Transverse colon (tissue), 4 donors: ENCODE data around the gene FOXD2. TPM values are rescaled to one million over a fixed set of nuclear protein-coding genes. Genes with fewer than 3 reads are reported as not detected.
A peak's percentile ranks its signal among the peaks of the same experiment; 100 is the strongest.

Source experiments
- DNase-seq: peaks from one replicate; pipeline ENCODE4 v3.0.0-alpha.2; 2019
- H3K27ac ChIP-seq, 4 donors: fragments of 200-600 bp; sonication (generic); 2 replicates each; pipeline ENCODE4 v1.5.1; 2016 to 2018; ENCODE audit warnings: inconsistent platforms in 4 of 4
- H3K27me3 ChIP-seq: fragments of 200-600 bp; sonication (generic); 2 replicates; pipeline ENCODE4 v1.5.1; 2017; ENCODE audit warnings: inconsistent platforms
- H3K36me3 ChIP-seq, 4 donors: fragments of 200-600 bp; sonication (generic); 2 replicates each; pipeline ENCODE4 v1.5.1; 2017 to 2019; ENCODE audit warnings: inconsistent platforms in 4 of 4
- H3K4me1 ChIP-seq, 4 donors: fragments of 200-600 bp; sonication (generic); 2 replicates each; pipeline ENCODE4 v1.5.1; 2017 to 2020; ENCODE audit warnings: inconsistent platforms in 4 of 4
- H3K4me3 ChIP-seq, 4 donors: fragments of 200-600 bp; sonication (generic); 1 replicate in 1 of 4; 2 replicates in 3 of 4; pipeline versions ENCODE4 v1.5.1 to v1.6.1; 2017 to 2019; ENCODE audit warnings: inconsistent platforms in 4 of 4
- H3K9me3 ChIP-seq, 2 donors: fragments of 200-600 bp; sonication (generic); 2 replicates each; pipeline ENCODE4 v1.5.1; 2017 to 2019; ENCODE audit warnings: inconsistent platforms in 2 of 2
- EP300 ChIP-seq: sonication (generic); formaldehyde crosslinking; IDR thresholded peaks from one replicate; pipeline ENCODE4 v1.6.1; 2017; ENCODE audit warnings: antibody characterized with exemption, low read depth
- POLR2A ChIP-seq: fragments of 450-650 bp; IDR thresholded peaks from one replicate; pipeline ENCODE4 v1.6.1; 2016; ENCODE audit warnings: antibody characterized with exemption, mild to moderate bottlenecking, moderate library complexity
- POLR2AphosphoS5 ChIP-seq, 3 donors: sonication (generic); formaldehyde crosslinking; IDR thresholded peaks; one replicate each; pipeline ENCODE4 v1.6.1; 2016; ENCODE audit warnings: antibody characterized with exemption in 3 of 3
- WGBS, 2 donors: methylation state at CpG; one replicate each; pipeline ENCODE4 v1.1.5; 2018; ENCODE audit warnings: low coverage in 1 of 2; 5-methylcytosine and 5-hydroxymethylcytosine counted together
- in situ Hi-C, 4 donors: fragments of 200-750 bp; cut with MboI; loops; one replicate each; pipeline versions ENCODE4 v1.15.0 to v1.15.1; 2017; ENCODE audit warnings: low sequenced_read_pairs in 3 of 4, low pct_ligation_motif_present in 1 of 4, low pct_unique_long_range_greater_than_20kb in 1 of 4
- intact Hi-C: fragments of 100-400 bp; cut with DNase I; formaldehyde crosslinking; loops from one replicate; pipeline ENCODE4 v1.15.1; 2023; ENCODE audit warnings: low total_unique reads
- total RNA-seq, 4 donors: library from RNA; depleted of rRNA; stranded (reverse); fragments of >200 nt; gene quantifications; one replicate each; pipeline ENCODE4 v1.1.0, GENCODE V29; 2016
- TF ChIP-seq, protein P1 (sequence below), 5 experiments: fragments of 200-600 bp in 3 of 5; fragments of 450-650 bp in 2 of 5; sonication (generic) in 3 of 5; IDR thresholded peaks; 1 replicate in 2 of 5; 2 replicates in 3 of 5; pipeline ENCODE4 v1.5.1; 2016 to 2017; ENCODE audit warnings: antibody characterized with exemption in 5 of 5, inconsistent platforms in 3 of 5, mild to moderate bottlenecking in 2 of 5, moderate library complexity in 1 of 5

The FOXD2 gene
- total RNA-seq, 4 donors from 2014 or later: 15.8 to 20.9 (median 17.2) TPM

DNA sequence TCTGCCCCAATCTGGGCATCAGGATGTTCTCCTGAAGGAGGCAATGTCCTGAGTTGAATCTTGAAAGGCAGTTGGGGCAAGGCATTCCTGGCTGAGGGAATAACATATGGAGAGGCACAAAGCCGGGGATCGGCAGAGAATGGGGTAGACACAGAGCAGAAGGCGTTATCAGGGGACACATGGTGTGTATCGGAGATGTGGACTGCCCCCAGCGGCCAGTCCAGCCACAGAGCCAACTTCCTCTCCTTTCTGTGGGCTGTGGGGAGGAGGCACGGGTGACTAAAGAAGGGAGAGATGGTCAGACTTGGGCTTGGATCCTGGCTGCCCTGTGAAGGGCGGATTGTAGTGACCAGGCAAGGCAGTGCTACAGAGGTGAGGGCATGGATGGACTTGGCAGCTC, 32.1 kb downstream of the FOXD2 start:
- in situ Hi-C loops: no loop called here
- H3K36me3 ChIP-seq: no peaks in the 10 kb centered on the region
- TF ChIP-seq, protein P1, sequence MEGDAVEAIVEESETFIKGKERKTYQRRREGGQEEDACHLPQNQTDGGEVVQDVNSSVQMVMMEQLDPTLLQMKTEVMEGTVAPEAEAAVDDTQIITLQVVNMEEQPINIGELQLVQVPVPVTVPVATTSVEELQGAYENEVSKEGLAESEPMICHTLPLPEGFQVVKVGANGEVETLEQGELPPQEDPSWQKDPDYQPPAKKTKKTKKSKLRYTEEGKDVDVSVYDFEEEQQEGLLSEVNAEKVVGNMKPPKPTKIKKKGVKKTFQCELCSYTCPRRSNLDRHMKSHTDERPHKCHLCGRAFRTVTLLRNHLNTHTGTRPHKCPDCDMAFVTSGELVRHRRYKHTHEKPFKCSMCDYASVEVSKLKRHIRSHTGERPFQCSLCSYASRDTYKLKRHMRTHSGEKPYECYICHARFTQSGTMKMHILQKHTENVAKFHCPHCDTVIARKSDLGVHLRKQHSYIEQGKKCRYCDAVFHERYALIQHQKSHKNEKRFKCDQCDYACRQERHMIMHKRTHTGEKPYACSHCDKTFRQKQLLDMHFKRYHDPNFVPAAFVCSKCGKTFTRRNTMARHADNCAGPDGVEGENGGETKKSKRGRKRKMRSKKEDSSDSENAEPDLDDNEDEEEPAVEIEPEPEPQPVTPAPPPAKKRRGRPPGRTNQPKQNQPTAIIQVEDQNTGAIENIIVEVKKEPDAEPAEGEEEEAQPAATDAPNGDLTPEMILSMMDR (IDR thresholded peaks at IDR 0.05): no peak
- TF ChIP-seq POLR2AphosphoS5 (IDR thresholded peaks at IDR 0.05) (no peak), POLR2A (no peak), EP300 (no peak)
- no peak for DNase-seq
- no peak overlapping the region for H3K27ac ChIP-seq
- no peaks in the 10 kb centered on the region for H3K4me1 ChIP-seq
- intact Hi-C loops: no loop called here
- H3K9me3 ChIP-seq: no peaks in the 10 kb centered on the region
- WGBS, 2 donors: 74 to 87% methylated on average over 5 to 7 of the region's 7 CpGs
- no peak overlapping the region for H3K4me3 ChIP-seq
- peaks cover 12% of the 10 kb centered on the region for H3K27me3 ChIP-seq

DNA sequence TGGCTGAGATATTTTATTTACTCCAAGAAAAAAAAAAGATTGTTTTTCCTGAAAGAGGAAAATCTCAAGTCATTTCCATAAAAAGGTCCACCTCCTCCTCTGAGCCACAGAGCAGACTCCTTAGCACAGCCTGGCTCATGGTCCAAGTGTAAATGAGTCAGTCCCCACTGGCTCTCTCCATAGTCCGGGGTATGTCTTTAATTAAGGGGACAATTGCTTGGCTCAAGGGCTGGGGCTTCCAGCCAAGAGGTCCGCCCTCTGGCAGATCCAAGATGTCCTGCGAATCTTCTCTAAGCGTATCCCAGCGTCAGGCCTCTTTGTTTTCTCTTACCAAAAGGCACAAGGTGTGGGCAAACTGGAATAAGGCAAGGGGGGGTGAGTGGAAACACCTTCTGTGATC, 33.3 kb downstream of the FOXD2 start:
- Histone ChIP-seq H3K27ac (no peak overlapping the region), H3K4me1 (no peaks in the 10 kb centered on the region), H3K4me3 (no peak overlapping the region), H3K36me3 (no peaks in the 10 kb centered on the region), H3K27me3 (peaks cover 12% of the 10 kb centered on the region), H3K9me3 (no peaks in the 10 kb centered on the region)
- no peak for DNase-seq
- WGBS, 2 donors: 77 to 85% methylated on average over 5 of the region's 5 CpGs
- TF ChIP-seq EP300: no peak
- TF ChIP-seq POLR2A: no peak
- TF ChIP-seq, protein P1 (IDR thresholded peaks at IDR 0.05): no peak
- TF ChIP-seq POLR2AphosphoS5 (IDR thresholded peaks at IDR 0.05): no peak
- in situ Hi-C loops (no loop called here), intact Hi-C loops (no loop called here)

DNA sequence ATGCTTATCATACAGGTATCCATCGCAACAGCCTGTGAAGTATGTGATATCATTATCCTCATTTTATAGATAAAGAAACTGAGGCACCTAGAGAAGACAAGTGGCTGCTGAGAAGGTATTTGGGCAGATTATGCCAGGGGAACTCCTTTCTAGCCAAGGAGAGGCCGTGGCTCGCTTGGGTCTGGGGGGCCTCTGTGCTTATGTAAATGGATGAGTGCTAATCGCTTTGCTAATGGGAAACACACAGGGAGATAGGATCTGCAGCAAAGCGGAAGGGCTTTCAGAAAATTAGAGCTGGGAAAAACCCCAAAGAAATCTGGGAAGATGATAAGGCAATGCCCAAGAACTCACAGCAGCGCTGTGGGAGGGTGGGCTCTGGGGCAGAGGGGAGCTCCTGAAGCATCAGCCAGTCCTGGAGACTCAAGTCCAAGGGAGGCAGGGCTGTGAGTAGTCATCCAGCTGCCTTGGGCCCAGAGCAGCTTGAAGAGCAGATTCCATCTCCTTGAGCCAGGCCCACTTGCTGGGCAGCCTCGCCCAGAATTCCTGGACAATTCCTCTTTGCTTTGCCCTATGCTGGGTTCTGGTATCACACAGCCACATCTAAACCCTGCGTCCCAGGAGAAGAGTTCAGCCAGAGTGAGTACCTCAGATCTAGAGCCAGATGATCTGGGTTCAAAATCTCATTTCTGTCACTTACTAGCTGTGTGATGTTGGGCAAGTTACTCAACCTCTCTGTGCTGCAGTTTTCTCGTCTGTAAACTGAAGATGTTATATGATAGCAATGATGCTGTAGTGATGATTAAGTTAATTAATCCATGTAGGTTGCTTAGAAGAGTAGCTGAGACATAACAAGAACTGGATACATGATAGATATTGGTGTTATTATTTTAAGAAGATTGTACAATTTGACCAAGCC, 36.7 kb downstream of the FOXD2 start:
- intact Hi-C loops (no loop called here), in situ Hi-C loops (no loop called here)
- H3K4me1 ChIP-seq: peaks cover 0 to 25% (median 22%) of the 10 kb centered on the region in 4 donors
- no peak for DNase-seq
- 76 to 80% methylated on average over 4 to 9 of the region's 9 CpGs for WGBS, 2 donors
- TF ChIP-seq POLR2AphosphoS5 (IDR thresholded peaks at IDR 0.05) (no peak), EP300 (no peak)
- no peaks in the 10 kb centered on the region for H3K36me3 ChIP-seq
- no peaks in the 10 kb centered on the region for H3K9me3 ChIP-seq
- no peaks in the 10 kb centered on the region for H3K27me3 ChIP-seq
- H3K27ac ChIP-seq: no peak overlapping the region
- no peak overlapping the region for H3K4me3 ChIP-seq

DNA sequence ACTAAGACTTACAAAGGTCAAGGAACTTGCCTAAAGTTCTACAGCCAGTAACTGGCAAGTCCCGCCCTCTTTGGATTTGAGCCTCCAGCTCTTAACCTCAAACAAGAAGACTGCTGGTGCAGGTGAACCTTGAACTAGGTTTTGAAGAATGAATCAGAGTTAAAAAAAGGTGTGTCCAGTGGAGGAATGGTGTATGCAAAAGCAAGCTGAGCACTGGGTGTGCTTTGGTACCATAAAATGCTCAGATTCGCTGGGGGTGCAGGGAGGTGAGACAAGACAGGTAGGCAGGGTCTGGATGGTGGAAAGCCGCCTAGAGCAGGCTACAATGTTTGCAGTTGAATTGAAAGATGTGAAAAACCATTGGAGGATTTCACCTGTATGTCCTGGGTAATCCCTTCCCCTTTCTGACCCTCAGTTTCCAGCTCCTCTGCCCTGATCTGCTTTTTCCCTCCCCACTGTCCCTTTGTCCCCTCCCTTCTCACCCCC, 39.8 kb downstream of the FOXD2 start:
- DNase-seq: peak; percentile 75
- WGBS, 2 donors: 57 to 65% methylated on average over 2 to 3 of the region's 3 CpGs
- peak in 2 of 3 donors; percentile 31 to 51 for TF ChIP-seq POLR2AphosphoS5 (IDR thresholded peaks at IDR 0.05)
- no peak for TF ChIP-seq EP300

GRCh38 chr1:47478090-47478489, 40.2 kb downstream of the FOXD2 start:
- Histone ChIP-seq H3K27me3 (no peaks in the 10 kb centered on the region), H3K9me3 (no peaks in the 10 kb centered on the region), H3K4me3 (peak overlapping the region in 1 of 4 donors; percentile 8), H3K27ac (peak overlapping the region; percentile 83 to 87 (median 86)), H3K4me1 (peaks cover 0 to 30% (median 25%) of the 10 kb centered on the region in 4 donors), H3K36me3 (no peaks in the 10 kb centered on the region)
- 16 to 20% methylated on average over 1 to 9 of the region's 9 CpGs for WGBS, 2 donors
- DNase-seq: peak; percentile 78
- in situ Hi-C loops: no loop called here
- no peak for TF ChIP-seq POLR2AphosphoS5 (IDR thresholded peaks at IDR 0.05)
- TF ChIP-seq POLR2A: no peak
- TF ChIP-seq, protein P1 (IDR thresholded peaks at IDR 0.05): no peak
- no peak for TF ChIP-seq EP300
- intact Hi-C loops: no loop called here

More for the DNA sequence above, 39.8 kb downstream of the FOXD2 start:
- Histone ChIP-seq H3K4me1 (peaks cover 0 to 30% (median 25%) of the 10 kb centered on the region in 4 donors), H3K9me3 (no peaks in the 10 kb centered on the region), H3K27me3 (no peaks in the 10 kb centered on the region), H3K36me3 (no peaks in the 10 kb centered on the region), H3K27ac (peak overlapping the region; percentile 83 to 87 (median 86)), H3K4me3 (no peak overlapping the region)
- in situ Hi-C loops: no loop called here
- intact Hi-C loops: no loop called here
